DND-41 (cell line): Measurements from ENCODE around the gene CAMP.

Source experiments
- ATAC-seq: fragments of 200-7000 bp; cut with Tn5 transposase; 3 replicates; pipeline ENCODE4 v1.9.1; 2021; ENCODE audit warnings: low read depth; ENCODE audit not compliant: insufficient read depth
- DNase-seq: peaks from one replicate; pipeline ENCODE4 v3.0.0-alpha.2; 2020
- H2AFZ ChIP-seq: 2 replicates; pipeline ENCODE4 v1.6.0; 2012; ENCODE audit warnings: low read depth, low read length
- H3K27ac ChIP-seq: 2 replicates; pipeline ENCODE4 v1.5.1; 2012; ENCODE audit warnings: low read length, inconsistent platforms
- H3K27me3 ChIP-seq: fragments of 200-600 bp; sonication (generic); 2 replicates; pipeline ENCODE4 v1.6.0; 2012; ENCODE audit warnings: low read length, mild to moderate bottlenecking, inconsistent platforms; ENCODE audit not compliant: insufficient read depth, poor library complexity
- H3K36me3 ChIP-seq: 2 replicates; pipeline ENCODE4 v1.5.1; 2012; ENCODE audit warnings: low read length, inconsistent platforms; ENCODE audit not compliant: insufficient read depth
- H3K4me1 ChIP-seq: 2 replicates; pipeline ENCODE4 v1.5.1; 2012; ENCODE audit warnings: mild to moderate bottlenecking, low read length; ENCODE audit not compliant: insufficient read depth
- H3K4me2 ChIP-seq: 2 replicates; pipeline ENCODE4 v1.6.0; 2012; ENCODE audit warnings: mild to moderate bottlenecking, moderate library complexity, low read length, inconsistent platforms; ENCODE audit not compliant: insufficient read depth
- H3K4me3 ChIP-seq, 2 experiments: fragments of 200-600 bp in 1 of 2; shearing (Covaris generic) in 1 of 2; 2 replicates each; pipeline ENCODE4 v1.5.1; 2012 to 2016; ENCODE audit warnings: inconsistent platforms in 2 of 2, low read length in 2 of 2, mild to moderate bottlenecking in 2 of 2, low read depth in 1 of 2, moderate library complexity in 1 of 2
- H3K79me2 ChIP-seq: 2 replicates; pipeline ENCODE4 v1.6.0; 2012; ENCODE audit warnings: low read length, inconsistent platforms; ENCODE audit not compliant: insufficient read depth
- H3K9ac ChIP-seq: 2 replicates; pipeline ENCODE4 v1.6.0; 2012; ENCODE audit warnings: low read depth, mild to moderate bottlenecking, inconsistent platforms, low read length, moderate library complexity
- H3K9me3 ChIP-seq: 2 replicates; pipeline ENCODE4 v1.5.1; 2012; ENCODE audit warnings: low read length, moderate library complexity, mild to moderate bottlenecking, inconsistent platforms; ENCODE audit not compliant: insufficient read depth, severe bottlenecking
- H4K20me1 ChIP-seq: 2 replicates; pipeline ENCODE4 v1.6.0; 2012; ENCODE audit warnings: low read length; ENCODE audit not compliant: insufficient read depth
- CTCF ChIP-seq: IDR thresholded peaks from 2 replicates; pipeline ENCODE4 v1.5.1; 2012; ENCODE audit warnings: borderline replicate concordance, low read length, moderate library complexity, mild to moderate bottlenecking; ENCODE audit not compliant: poor library complexity, severe bottlenecking; ENCODE audit errors: extremely low read depth
- EZH2 ChIP-seq: IDR thresholded peaks from 3 replicates; pipeline ENCODE4 v1.6.1; 2012; ENCODE audit warnings: borderline replicate concordance, low read depth, mild to moderate bottlenecking, moderate library complexity, low read length, inconsistent platforms; ENCODE audit not compliant: severe bottlenecking

CAMP gene

GRCh38 chr3:48244461-48244860, 21.2 kb downstream of the CAMP start:
- Histone ChIP-seq H3K4me2 (no peak overlapping the region), H3K79me2 (peaks cover 24% of the 10 kb centered on the region)

GRCh38 chr3:48245136-48245535, 21.8 kb downstream of the CAMP start:
- peaks cover 18% of the 10 kb centered on the region for H3K36me3 ChIP-seq
- H3K27ac ChIP-seq = no peak overlapping the region
- no peak overlapping the region for H3K4me3 ChIP-seq
- no peak overlapping the region for H3K9ac ChIP-seq
- H3K27me3 ChIP-seq = no peaks in the 10 kb centered on the region
- no peaks in the 10 kb centered on the region for H4K20me1 ChIP-seq
- no peak for ATAC-seq
- H2AFZ ChIP-seq = no peak overlapping the region
- H3K9me3 ChIP-seq = no peaks in the 10 kb centered on the region
- no peak for TF ChIP-seq EZH2
- TF ChIP-seq CTCF = no peak
- no peak overlapping the region for H3K4me2 ChIP-seq
- H3K79me2 ChIP-seq = peaks cover 24% of the 10 kb centered on the region
- H3K4me1 ChIP-seq = peaks cover 33% of the 10 kb centered on the region
- no peak for DNase-seq

More at GRCh38 chr3:48244461-48244860, 21.2 kb downstream of the CAMP start:
- no peak for DNase-seq
- Histone ChIP-seq H3K27ac (no peak overlapping the region), H3K4me3 (no peak overlapping the region), H3K4me1 (peaks cover 38% of the 10 kb centered on the region), H3K9me3 (no peaks in the 10 kb centered on the region), H3K27me3 (no peaks in the 10 kb centered on the region), H3K9ac (no peak overlapping the region), H4K20me1 (no peaks in the 10 kb centered on the region), H2AFZ (no peak overlapping the region), H3K36me3 (peaks cover 15% of the 10 kb centered on the region)
- TF ChIP-seq CTCF (no peak), EZH2 (no peak)
- ATAC-seq = no peak

GRCh38 chr3:48247401-48247811, 24.1 kb downstream of the CAMP start:
- no peaks in the 10 kb centered on the region for H4K20me1 ChIP-seq
- H2AFZ ChIP-seq = no peak overlapping the region
- TF ChIP-seq EZH2 (no peak), CTCF (no peak)
- peaks cover 25% of the 10 kb centered on the region for H3K36me3 ChIP-seq
- no peak for ATAC-seq
- H3K4me1 ChIP-seq = peaks cover 15% of the 10 kb centered on the region
- no peaks in the 10 kb centered on the region for H3K27me3 ChIP-seq
- no peak overlapping the region for H3K9ac ChIP-seq
- no peak overlapping the region for H3K4me3 ChIP-seq
- H3K9me3 ChIP-seq = no peaks in the 10 kb centered on the region
- DNase-seq = no peak
- H3K4me2 ChIP-seq = no peak overlapping the region
- H3K79me2 ChIP-seq = peaks cover 16% of the 10 kb centered on the region
- no peak overlapping the region for H3K27ac ChIP-seq
